EH (cell line): ENCODE data around the gene CDX1.

Experiments used
- DNase-seq: peaks from one replicate; pipeline ENCODE4 v3.0.0-alpha.2; 2015; ENCODE audit warnings: low read depth

Gene CDX1

DNA sequence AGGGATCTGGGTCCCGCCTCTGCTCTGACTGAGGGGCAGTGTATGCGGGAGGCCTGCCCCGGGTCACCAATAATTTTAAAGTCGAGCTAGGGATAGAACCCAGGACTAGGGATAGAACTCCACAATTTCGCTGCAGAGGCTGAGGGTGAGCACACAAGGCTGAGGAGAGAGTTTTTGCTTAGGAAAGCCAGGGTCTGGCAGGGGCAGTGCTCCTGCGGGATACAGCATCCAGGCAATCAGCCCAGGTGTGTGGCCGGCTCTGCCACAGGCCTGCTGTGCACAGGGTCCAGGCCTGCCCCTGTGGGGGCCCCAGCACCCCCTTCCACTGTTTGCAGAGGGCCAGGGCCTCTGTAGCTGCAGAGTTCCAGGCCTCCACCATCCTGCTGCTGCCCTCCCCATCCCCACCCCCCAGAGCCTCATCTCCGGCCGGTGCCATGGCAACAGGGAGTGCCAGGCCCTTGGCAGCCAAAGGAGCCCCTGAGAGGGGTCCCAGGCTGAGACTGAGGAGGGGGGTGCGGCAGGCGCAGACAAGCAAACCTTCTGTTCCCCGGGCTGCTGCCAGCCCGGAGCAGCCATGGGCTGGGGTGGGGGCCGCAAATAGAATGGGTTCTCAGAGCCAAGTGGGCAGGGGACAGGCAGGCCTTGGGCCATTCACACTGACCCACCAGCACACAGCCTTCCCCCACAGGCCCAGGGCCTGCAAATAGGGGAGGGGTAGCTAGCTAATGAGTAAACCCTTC is 19.5 kb upstream of the CDX1 start:
- no peak for DNase-seq

DNA sequence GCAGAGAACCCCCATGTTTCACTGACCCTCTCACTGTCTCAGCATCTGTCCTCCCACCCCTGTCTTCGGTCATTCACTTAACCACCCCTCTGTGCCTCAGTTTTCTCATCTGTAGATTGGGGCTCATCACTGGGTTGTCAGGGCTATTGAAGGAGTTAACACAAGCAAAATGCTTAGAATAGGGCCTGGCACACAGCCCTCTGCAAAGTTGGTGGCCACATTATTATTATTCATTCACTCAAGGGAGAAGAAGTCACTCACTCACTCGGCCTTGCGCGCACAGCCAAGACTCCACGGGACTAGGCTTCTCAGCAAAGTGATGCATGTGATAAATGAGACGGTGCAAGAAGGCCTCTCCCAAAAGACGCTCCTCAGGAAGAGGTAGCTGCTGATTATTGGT is 18.9 kb upstream of the CDX1 start:
- no peak for DNase-seq

DNA sequence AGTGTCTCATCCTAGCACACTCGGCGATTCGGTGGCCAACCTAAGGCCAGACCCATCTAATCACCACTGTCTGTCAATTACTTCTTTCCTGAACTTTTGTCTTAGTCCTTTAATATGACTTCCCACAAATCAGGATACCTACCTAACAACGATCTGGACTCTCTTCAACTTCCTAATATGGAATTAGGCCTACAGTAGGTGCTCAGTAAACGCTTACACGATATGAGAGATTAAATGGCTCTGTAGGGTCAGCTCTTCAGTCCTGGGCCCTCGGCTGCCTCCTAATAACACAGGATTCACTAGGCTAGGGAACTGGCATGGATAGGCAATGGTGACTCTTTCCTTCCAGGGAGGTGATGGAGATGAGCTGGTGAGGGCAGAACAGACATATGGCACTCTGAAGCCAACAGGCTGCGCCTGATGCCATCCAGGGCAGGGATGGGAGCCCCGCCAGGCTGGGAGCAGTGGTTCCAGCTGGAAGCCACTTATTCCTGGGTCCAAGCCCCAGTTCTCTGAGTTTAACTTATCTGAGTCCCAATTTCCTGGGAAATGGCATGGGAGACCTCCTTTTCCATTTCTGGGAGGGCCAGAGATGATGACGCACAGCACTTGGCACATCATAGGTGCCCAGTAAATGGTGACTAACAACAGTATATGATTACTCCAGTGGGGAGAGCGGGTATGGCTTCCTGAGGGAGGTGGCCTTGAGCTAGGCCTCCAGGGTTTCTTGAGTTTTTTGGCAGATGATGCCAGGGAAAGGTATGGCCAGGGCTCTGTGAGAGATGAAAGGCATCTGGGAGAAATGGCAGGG is 18.3 kb upstream of the CDX1 start:
- DNase-seq = peak; percentile 67

DNA sequence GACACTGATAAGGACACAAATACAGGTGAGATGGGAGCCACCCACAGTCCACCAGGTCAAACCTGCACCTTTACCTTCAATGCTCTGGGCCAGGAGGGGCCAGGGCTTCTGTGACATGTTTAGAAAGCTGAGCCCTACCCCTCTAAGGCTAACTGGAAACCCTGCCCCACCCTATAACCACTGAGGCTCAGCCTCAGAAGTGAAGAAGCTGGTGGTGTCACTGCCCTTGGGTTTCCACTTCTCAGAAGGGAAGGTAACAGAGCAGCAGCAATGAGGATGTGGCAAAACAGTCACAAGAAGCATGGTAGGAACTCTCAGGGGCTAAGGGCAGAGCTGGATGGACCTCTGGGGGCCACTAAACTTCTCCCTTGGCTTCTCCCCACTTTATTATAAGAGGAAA is 17.0 kb upstream of the CDX1 start:
- no peak for DNase-seq

DNA sequence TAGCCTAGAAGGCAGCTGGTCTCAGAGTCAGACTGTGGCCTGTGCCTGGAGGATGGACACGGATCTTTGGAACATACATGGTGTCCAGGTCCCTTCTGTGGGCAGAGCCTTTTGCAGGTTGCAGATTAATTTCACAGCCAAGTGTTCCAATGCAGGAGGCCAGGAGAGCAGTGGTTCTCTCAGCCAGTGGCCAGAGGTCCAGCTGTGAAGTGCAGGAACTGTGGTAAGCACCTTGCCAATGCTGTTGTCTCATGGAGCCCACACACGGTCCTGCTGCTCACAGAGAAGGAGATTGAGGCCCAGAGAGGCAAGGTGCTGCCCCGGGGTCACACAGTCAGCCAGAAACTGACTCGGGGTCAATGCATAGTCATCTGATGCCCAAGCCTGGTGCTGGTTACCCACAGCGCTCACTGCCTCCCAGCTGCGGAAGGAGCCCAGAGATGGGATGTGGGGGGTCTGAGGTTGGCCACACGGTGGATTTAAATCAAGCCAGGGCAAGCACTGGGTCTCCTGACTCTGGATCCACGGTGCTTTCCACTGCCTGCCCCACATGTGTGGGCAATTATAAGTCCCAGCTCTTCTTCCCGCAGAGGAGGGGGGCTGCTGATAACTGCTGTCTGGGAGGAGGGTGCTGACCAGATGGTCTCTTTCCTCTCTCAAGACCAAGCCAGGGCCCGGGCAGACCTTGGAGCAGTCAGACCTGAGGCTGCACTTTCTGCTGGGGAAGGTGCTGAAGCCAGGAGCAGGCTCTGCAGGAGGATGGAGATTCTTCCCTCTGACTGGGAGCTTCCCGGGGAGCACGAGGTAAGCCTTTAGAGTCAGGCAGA is 13.7 kb upstream of the CDX1 start:
- peak; percentile 70 for DNase-seq

DNA sequence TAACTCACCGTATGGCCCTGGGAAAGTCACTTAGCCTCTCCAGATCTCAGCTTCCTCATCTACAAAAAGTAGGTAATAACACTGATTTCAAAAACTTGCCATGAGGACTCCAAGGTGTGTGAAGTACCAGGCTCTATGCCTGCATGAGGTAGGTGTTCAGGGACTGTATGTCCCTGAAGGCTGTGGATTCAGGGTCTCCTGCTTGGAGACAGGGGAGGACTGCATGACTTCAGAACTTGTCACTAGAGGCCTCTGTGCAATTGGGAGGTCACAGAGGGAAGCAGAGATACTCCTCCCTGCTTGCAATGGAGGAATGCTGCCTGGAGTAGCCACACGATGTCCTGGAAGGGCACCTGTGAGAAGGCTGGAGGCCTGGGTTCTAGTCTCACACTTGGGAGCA is 13.1 kb upstream of the CDX1 start:
- no peak for DNase-seq

DNA sequence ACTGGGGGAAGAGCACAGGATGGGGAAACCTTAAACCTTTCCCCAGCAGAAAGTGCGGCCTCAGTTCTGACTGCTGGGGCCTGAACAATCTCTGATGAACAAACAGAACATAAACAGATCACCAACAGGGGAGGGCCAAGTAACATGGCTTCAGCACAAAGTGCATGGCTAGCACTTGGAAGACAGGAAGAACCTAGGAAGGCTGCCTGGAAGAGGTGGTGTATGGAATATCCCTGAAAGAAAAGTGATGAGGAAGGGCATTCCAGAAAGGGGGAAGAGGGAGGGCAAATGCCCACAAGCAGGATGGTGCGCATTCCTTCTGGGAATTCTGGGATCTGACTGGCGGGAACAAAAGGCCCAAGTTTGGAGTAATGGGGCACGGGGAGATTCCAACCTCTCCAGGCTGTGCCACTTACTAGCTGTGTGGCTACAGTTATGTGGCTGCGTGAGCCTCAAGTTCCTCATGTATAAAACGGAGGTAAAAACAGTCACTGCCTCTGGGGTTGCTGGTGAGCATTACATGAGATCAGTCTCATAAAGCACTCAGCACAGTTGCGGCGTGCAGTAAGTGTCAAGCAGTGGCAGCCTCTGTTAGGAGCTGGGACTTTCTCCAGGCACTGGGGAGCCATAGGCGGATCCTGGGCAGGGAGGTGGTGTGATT is 12.5 kb upstream of the CDX1 start:
- DNase-seq = peak; percentile 85

DNA sequence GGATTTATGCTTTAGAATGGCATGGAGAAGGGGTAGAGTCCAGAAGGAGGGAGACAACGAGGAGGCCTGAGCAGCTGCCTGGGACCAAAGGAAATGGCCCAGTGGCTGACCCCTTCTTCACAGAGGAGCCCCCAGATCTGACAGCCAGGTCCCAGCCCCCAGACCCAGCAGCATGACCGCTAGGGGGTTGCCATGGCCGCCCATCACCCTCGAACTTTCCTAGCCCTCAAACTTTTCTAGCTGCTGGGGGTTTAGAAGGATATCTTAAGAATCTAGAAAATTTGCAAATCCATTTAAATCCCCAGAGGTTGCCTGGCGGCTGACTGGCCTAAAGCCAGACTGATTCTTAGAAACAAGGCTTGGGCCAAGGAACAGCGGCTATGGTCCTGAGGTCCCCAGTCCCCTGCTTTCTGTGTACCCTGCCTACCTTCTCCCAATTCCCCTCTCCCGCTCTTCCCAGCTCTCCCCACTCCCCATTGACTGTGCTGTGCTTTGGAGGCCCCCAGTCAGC is 11.9 kb upstream of the CDX1 start:
- DNase-seq = no peak

DNA sequence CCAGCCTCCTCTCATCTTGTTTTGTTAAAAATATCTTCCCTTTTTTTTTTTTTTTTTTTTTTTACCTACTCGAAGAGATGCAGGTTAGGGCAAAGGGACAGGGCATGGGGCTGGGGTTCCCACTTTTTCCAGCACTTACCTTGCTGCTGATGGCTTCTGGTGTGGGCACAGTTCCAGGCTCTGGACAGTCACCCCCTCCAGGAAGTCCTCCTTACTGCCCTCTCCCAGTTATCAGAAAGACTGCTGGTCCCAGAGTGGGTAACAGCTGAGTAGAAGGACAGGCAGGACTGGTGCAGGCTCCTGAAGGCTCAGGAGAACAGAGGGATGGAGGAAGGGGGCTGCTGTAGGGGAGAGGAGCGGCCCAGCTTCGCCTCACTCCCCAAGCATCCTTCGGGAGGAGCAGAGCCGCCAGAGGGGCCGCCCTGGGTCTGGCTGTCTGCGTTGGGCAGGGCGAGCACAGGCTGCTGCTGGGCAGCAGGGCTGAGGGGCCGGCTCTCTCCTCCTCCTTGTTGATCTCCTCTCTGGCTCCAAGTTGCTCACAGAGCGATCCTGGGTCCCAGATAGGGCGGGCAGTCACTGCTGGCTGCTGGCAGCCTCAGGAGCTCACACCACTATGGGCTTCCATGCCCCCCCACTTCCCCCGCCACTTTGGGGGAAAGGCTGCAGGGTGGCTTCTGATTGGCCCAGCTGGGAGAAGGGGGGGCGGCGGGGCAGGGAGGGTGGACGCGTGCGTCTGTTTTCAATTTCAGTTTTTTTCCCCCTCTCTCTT is 11.1 kb upstream of the CDX1 start, which contains the start of gene PDGFRB:
Gene PDGFRB (minus strand): TSS at position 588 of the 769 bp plus-strand sequence. CDS start 18,798 bp downstream, outside the sequence.
- peak; percentile 96 for DNase-seq

DNA sequence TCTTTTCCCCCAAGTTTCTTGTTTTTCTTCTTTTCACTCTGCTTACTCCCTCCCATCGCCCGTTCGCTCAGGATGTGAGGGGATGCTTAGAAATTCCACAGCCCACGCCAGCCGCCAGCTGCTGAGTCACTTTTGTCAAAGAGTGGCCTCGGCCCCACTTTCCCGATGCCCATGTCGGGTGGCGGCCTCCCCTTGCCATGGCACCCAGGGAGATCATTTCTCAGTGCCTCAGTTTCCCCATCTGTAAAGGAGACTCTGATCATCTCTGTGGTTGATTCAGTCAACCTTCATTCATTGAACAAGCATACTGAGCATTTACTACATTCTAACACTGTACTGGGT is 10.6 kb upstream of the CDX1 start:
- DNase-seq = no peak

DNA sequence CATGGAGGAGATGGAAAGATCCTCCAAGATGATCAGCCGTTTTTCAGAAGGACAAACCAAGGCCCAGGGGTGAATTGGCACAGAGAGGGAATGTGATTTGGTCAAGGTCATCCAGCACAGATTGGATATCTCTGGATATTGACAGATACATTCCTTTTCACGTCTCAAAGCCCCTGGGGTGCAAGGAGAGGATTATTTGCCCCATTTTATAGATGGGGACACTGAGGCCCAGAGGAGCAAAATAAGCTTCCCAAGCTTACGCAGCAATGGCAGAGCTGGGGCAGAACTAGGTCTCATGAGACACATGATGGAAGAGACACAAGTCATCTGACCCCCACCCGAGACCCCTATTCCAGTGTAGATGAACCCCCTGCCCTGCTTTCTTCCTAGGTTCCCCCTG is 10.0 kb upstream of the CDX1 start:
- DNase-seq = no peak

DNA sequence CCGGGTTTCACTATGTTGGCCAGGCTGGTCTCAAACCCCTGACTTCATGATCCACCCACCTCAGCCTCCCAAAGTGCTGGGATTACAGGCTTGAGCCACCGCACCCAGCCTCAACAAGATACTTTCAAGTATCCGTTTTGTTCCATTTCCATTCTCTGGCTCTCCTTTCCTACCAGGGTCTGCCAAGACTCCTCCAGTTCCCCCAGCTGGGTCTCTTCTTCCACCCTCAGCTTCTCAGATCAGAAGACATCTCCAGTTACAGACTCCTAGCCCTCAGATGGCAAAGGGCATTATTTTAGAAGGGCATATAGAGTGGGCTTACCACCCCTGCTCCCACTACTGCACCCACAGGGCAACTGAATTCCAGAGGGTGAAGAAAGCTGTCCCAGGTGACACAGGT is 9.4 kb upstream of the CDX1 start:
- DNase-seq = no peak

DNA sequence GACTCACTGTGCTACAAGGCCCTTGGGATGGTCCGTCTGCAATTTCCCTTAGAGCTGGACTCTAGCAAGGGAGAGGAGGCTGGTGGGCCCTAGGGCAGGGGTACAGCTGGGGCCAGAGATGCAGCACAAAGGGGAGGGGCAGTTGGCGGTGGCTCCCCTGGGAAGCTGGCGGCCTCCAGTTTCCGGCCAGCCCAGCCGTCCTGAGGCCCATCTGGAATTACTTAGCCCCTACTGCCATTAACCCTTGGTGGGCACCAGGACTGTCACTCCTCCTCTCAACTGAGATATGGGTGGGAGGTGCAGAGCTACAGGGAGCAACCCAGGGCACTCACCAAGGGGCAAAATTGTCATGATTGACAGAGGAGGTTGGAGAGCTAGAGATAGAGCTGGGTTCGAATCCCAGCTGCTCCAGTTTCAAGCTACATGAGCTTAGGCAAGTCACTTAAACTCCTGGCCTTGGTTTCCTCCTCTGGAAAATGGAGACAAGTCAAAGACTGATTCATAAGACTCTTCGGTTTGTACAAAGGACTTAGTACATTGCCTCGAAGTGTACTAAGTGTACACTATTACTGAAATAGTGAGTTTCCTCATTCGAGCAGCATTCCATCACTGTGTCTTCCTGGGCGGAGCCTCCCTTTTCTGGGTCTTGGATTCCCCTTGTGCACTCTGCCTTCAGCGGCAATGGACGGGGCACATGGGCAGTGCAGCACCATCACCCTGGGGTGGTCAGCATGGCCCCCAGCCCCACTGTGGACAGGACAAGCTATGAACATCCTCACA is 8.2 kb upstream of the CDX1 start:
- DNase-seq = peak; percentile 82

DNA sequence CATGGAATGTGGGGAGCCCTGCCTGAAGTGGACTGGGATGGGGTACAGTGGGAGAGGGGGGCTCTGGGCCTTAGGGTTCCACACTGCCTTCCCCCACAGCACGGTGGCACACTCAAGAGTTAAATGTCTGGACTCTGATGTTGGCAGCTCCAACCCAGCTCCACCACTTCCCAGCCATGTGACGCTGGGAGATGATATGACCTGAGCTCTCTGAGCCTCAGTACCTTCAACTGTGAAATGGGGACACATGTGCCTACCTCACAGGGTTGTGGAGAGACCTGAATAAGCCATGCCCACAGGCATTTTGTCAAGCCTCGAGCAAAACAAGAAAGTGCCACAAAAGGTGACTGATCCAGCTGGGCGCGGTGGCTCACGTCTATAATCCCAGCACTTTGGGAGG is 7.5 kb upstream of the CDX1 start:
- peak; percentile 31 for DNase-seq

DNA sequence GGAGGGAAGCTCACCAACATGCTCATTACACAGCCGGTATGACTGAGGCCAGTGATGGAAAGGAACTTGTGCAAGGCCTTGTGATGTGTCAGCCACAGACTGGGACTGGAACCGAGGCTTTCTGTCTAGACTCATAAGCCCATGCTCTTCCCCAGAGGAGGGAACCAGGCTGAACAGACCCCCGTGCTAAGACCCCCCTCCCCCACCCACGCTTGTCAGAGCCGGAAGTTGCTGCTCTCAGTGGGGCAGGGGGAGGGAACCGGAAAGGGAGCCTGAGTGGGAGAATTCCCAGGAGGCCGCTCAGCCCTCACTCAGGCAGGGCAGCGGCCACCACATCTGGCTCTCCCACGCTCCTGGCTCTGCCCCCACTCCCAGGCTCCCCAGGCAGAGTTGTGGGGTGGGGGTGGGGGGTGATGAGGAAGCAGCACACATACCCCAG is 6.8 kb upstream of the CDX1 start:
- peak; percentile 88 for DNase-seq

DNA sequence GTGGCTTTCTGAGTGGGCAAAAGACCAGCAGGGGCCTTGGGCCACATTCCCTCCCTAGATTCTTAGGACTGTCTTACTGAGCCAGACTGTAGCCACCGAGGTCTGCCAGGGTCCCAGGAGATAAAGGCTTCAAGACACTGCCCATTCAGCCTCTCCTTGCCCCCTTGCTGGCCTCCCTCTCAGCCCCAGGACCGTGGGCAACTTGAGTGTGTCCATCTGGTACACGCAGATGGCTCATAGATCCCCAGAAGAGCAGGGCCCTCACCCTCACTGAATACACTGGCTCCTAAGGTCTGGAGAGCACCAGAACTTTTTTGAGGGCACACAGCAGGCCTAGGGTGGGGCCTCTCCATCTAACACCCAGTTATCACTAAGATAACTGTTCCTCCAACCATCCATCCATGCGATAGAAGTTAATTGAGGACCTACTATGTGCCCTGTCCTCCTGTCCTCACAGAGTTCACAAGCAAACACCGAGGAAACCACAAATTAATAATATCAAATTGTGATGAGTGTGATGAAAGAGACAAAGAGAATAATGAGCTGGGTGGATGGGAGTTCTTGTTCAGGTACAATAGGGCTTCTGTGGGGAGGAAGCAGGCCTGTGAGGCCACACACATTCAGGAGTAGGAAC is 6.0 kb upstream of the CDX1 start:
- no peak for DNase-seq

DNA sequence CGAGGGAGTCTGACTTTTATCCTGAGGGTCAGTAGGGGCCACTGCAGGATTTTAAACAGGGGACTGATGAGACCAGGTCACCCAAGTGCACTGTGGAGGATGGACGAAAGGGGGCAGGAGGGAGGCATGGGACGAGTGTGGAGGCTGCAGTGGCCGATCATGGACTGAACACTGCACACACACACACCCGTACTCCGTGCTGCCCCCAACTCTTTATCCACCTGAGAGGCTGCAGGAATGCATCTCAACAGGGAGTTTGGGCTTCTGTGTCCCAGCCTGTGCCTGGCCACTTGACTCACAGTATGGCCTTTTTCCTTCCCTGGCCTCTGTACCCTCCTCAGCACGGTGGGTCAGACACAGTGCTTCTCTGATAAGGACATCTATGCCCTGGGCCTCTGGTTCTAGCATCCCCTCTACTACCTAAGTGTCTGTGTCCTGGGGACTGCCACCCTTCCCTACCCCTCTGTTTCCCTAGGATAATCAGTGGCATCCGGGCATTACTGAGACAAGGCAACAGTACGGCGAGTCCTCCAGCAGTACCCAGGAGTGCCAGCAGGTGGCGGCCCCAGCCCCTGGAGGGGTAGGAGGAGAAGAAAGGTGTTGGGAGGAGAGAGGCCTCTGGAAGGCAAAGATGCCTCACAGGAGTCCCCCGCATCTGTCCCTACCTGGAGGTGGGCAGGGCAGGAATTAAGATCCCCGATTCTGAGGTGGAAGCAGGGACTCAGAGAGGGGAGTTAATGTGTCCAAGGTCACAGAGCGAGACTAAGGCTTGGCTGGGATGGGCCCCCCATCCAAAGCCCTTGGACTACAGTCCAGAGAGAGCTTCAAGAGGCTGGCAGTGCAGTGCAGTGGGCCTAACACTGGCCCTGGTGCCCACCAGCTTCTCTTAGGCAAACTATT is 5.1 kb upstream of the CDX1 start:
- DNase-seq = peak; percentile 77

DNA sequence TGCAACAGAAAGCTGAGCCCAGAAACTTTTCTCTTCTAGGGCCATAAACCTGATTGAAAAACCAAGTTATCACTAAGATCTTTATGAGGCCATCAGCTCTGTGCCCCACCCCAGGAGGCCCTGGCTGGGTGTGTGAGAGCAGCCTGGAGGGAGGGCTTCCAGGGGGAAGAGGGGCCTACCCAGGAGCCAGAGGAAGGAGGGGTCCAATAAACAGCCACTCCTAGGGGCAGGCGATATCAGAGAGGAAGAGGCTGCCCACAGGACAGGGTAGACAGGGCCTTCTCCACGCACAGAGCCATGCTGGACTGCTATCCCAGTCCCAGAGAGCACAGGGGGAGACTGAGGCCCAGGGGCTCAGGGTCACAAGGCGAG is 4.5 kb upstream of the CDX1 start:
- DNase-seq = peak; percentile 46

DNA sequence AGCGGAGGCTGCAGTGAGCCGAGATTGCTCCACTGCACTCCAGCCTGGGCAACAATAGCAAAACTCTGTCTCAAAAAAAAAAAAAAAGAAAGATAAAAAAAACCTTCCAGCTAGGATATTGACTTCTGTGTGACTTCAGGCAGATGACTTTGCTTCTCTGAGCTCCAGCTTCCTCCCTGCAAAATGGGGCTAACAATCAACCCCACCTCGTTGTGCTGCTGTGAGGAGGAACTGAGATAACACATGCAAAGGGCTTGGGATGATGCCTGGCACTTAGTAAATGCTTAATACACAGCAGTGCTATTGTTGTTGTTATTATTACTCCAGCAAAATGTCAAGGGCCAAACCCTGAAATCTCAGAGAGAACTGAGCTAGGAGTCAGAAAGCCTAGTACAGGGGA is 3.5 kb upstream of the CDX1 start:
- DNase-seq = no peak
